Measurements from ENCODE around the gene DRD3.

Gene DRD3

DNA sequence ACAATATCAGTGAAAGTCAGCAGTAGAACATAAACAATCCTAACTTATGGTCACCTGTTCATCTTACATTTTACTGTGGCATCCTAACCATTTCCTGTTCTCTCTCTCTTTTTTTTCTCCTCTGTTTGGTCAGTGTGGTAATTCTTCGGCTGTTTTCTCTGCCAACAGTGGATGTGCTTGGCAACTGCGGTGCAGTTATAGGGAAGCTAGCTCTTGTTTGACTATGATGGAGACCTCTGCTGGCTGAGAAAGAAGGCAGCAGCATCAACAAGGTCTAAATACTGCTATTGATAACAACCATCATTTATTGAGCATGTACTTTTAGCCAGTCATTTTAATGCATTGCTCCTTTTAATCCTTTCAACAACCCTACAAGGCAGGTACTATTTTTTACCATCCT, 723 bp upstream of the DRD3 start:
- DNase-seq (ENCODE audit: low spot score): no peak

DNA sequence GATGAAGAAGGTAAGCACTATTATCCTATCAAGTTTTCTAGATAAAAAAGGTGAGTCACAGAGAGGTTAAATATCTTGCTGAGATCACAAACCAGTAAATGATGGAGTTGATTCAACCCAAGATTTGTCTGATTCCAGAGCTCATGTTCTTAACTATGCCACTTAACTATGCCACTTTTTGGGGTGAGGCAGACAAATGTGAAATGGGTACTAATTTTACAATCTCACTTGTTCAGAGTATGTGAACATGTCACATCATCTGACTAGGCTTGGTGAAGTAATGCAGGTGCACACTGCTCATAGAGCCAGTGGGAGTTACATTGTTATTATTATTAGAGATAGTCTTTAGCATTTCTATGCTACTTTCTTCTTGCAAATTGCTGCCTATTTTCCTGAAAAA, 2.0 kb downstream of the DRD3 start:
- DNase-seq (ENCODE audit: low spot score): no peak

DNA sequence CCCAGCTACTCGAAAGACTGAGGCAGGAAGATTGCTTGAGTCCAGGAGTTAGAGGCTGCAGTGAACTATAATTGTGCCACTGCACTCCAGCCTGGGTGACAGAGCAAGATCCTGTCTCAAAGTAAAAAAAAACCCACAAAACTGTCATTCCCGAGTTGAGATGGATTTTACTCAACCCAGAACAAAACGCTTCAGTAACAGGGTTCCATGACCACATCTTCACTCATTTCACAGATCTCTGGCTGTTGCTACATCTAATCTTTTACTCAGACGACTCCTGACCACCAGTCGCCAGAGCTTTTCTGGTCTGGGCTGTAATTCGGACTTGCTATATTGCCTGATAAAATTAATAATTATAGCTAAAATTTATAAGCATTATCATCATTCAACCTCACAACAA, 2.4 kb downstream of the DRD3 start:
- DNase-seq (ENCODE audit: low spot score): no peak

DNA sequence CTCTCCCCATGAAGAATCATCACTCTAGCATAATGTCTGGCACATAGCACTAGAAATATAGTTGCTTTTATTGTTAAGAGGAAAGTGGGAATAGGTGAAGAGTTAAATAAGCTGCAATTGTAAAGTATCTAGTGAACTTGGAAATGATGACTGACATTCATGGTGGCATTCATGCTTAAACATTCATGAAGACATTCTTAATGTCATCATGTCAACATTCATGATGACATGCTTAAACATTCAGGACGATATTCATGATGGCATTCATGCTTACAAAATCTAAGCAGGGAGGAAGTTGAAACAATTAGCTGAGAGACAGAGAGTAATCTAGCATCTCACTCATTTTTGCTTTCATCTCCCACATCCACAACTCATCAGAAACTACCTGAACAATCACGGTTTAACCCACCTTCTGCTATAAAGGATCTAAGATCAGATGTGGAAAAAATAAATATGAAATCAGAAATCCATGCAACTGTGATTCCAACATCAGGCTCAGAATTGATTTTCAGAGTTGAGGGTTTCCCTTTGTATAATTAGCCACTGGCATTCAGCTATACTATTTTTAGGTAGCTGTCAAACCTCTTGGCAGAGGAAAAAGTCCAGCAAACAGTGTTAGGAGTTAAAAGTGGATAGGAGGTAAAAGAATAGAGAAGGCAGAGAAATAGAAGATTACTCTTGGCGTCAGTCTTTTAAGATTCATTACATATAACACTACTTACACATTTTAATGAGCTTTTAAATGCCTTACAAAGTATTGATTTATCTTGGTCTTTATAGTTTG, 3.5 kb downstream of the DRD3 start:
- no peak for DNase-seq (ENCODE audit: low spot score)

DNA sequence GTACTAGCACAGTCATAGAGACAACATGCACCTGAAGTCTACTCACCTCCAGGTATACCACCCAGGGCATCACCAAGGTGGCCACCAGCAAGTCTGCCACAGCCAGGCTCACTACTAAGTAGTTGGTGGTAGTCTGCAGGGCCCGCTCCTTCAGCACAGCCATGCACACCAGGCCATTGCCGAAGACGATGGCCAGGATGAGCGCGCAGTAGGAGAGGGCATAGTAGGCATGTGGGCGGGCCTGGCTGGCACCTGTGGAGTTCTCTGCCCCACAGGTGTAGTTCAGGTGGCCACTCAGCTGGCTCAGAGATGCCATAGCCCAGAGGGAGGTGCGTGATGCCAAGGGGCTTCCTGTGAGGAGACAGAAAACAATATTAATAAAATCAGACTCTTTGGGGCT, 7.2 kb downstream of the DRD3 start:
- DNase-seq (ENCODE audit: low spot score): no peak

DNA sequence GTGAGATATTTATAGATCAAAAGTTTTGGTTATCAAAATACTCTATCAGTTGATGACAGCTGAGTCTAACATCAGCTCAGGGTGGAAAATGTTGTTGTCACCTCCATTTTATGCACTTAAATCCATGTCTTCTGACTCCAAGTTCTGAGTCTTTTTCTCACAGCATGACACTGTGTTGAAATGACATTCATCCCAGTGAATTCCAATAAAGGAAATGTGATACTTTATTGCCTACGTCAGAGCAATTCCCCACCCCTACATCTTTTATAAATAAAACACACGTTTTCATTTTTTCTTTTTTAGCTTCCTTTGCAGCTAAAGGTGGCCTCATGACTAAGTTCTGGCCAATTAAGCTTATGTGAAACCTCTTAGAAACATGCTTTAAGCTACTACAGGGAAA, 10.7 kb downstream of the DRD3 start:
- no peak for DNase-seq (ENCODE audit: low spot score)

DNA sequence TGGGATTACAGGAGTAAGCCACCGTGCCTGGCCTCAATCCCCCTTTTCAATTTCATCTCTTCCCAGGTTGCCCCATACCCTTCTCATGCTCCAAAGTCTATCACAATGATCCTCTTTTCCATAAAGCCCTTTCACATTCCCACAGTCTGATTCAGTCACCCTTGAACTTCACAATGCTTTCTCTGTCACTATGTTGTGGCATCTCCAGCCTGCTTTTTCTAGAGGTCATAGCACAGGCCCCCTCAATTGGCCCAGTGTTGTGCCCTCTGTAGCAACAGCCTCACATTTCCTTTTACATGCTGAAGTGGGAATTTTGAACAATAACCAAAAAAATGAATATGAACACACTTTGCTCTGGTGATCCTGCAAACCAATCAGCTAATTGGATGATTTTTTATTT, 21.5 kb downstream of the DRD3 start:
- DNase-seq (ENCODE audit: low spot score): no peak

DNA sequence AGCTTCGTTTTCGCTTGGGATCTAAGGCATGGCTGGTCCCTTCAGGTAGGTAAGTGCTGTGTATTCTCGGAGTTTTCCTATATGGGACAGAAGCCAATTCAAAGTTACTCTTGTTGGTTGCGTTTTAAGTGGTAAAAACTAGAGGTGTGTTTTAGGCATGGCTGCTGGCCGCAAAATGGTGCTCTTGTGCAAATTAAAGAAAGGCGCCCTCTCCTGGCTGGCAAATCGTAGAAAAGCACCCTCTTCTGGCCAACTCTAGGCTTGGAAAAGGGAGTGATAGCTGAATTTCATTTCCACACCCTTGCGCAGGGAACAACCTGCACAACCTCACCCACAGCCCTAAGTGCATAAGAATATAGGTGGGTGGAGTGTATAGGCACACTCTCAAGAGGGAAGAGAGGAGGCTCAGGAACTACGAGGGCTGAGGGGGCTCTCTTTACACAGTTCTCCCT, 23.5 kb downstream of the DRD3 start:
- DNase-seq (ENCODE audit: low spot score): peak; percentile 34

DNA sequence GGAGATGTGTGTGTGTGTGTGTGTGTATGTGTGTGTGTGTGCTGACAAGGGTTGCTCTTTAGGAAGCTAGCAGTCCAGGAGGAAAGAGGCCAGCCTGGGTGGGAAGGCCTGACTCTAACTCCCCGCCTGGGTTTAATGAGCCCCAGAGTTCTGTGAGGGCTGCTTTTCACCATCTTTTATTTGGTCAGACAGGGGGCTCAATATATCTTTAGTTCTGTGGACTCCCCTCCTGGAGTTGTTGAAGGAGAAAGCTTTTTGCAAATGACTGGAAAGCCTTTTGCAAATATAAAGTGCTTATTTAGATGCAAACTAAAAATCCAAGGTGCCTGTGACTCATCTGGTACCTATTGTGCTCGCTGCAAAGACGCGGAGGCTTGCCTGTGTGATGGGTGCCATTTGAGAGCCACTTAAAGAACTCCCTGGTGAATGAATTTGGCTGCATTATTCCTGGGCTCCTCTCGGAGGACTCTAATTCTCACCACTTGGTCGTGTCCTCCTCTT, 24.5 kb downstream of the DRD3 start:
- DNase-seq (ENCODE audit: low spot score): no peak

DNA sequence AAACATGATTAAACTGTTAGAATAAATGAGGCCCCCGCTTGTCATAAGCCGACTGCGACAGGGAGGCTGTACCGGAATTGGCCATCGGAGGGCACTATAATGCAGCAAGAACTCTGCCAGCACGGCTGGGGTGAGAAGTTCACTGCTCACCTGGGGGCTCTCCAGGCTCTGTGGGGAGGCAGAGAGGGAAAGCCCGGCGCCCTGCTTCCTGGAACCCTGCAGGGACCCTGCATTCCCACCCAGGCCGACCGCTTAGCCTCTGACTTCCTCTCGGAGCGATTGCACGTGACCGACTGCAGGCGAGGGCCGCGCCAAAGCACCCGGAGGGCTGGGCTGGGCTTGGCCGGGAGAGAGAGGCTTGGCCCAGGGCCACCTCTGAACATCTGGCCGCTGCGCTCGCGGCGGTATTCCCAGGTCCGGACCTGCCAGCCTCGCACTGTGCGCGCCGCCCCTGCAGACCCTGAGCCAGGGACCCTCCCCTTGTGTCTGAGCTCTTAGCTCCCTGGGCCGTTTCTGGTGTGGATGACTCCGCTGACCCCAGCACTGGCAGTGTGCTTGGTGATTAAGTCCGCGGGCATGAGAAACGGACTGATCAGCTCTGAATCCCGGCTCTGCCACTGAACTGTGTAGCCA, 26.2 kb downstream of the DRD3 start:
- peak; percentile 70 for DNase-seq (ENCODE audit: low spot score)

DNA sequence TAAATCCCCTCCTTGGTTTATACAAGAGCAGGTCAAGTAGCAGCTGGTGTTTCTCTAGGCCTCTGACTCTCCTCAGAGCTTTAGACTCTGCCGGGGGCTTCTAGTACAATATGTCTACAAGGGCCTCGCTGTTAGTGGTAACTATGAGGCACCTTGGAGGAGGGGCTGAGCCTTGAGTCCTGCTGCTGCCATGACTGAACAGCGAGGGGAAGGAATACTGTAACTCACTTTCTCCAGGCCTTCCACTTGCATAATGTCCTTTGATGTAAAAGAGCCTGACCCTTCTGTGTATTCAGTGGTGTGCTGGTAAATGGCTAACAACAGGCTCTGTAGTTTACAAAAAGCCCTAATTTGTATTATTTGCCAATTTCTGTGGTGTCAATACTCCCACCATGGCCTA, 27.8 kb downstream of the DRD3 start:
- no peak for DNase-seq (ENCODE audit: low spot score)

DNA sequence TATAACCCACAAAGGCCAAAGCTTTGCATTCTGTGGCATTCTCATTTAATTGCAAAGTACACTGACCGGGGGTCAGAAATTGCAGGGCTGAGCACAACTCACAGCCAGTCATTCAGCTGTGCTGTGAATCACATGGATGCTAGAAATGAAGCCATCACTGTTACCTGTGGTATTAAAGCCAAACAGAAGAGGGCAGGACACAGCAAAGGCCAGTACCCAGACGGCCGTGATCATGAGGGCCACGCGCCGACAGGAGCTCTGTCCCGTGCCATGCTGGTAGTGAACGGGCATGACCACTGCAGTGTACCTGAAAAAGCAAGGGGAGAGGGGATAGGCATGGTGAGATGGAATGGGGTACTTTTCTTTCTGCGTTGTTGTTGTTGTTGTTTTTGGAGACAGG, 31.6 kb downstream of the DRD3 start:
- no peak for DNase-seq (ENCODE audit: low spot score)

DNA sequence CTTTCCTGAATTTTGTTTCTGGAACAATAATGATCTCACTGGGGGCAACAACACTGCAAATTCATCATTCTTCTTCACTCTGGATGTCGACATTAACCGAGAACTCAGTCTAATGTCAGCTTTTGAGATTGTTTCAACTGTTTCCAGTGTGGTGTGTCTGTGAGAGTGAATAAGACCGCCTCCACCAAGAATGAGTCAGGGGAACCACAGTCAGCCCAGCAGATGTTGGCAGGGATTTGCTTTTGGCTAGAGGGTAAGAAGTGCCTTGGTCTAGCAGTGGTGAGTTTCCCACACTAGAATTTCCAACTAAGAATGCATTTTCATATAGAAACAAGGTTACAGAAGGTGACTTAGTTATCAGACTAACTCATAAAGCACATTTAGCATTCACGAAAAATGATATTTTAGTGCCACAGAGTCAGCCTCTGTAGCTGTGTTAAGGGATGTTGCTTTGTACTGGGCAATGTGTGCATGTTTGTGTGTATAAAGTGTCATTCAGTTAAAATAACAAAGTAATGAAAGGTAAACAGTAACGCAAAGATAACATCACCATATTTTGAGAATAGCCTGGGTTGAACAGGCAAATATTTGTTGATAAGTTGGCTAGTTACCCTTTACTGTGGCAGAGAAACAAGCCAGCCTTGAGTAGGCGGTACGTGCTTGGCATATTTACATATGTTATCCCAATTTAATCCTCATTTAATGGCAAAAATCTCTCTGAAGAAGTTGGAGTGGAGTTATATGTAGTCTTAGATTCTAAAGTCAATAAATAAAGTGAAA, 33.8 kb downstream of the DRD3 start:
- DNase-seq (ENCODE audit: low spot score): no peak

DNA sequence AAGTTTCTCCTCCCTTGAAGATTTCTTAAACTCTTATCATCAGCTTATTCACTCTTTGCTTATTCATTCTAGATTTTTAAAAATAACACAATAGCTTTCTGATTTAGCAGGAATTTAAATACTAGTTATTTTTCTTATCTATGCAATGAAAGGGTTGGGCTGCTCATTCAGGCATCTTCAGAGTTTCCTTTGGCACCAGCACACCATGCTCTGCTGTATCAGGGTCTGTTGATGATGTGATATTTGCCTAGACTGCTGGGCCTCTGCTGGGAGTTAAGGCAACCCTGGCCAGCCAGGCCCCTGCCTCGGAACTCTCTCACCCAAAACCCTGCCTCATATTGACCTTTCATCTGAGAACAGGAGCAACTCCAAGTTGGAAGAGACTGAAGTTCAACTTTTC, 35.0 kb downstream of the DRD3 start:
- no peak for DNase-seq (ENCODE audit: low spot score)

DNA sequence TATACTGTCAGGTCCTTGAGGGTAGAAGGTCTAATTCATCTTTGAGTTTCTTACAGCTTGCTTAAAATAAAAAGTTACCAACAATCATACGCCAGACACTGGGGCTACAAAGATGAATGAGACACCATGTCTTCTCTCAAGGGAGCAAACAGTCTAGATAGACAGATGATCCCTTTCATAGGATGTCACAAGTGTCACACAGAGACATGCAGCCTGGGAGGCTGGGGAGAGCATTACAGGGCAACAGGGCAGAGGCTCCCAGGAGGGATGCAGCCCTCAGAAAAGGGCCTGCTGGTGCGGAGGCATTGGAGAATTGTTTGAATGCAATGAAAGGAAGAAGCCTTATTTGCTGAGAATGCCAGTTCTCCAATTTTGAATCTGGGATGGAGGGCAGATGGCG, 39.0 kb downstream of the DRD3 start:
- DNase-seq (ENCODE audit: low spot score): no peak

DNA sequence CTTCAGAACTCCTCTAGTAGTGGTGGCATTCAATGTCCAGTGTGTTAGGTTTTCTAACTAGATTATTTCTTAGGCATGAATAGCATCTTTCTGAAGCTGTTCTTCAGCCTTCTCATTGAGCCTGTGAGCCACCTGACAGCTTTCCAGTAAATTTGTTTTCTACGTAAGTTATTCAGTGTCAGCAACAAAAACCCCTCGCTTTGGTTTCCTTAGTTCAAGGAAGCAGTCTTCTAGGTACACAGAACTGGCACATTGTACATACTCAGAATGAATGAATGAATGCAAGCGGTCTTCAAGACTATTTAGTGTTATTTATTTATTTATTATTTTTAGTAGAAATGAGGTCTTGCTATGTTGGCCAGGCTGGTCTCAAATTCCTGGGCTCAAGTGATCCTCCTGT, 44.9 kb downstream of the DRD3 start:
- DNase-seq (ENCODE audit: low spot score): no peak

DNA sequence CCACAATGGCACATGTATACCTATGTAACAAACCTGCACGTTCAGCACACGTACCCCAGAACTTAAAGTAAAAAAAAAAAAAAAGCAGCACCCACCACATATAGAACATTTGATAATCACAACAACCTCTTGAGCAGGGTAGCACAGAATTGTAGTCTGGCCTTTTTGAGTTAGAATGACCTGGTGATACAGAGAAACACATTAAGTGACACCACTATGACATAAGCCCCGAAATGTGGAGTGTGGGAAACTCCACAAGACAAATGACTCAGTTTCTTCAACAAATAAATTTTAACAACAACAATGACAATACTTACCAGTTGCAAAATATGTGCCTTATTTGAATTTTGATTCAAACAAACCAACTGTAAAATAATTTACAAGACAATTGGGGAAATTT, 46.4 kb downstream of the DRD3 start:
- DNase-seq (ENCODE audit: low spot score): no peak

DNA sequence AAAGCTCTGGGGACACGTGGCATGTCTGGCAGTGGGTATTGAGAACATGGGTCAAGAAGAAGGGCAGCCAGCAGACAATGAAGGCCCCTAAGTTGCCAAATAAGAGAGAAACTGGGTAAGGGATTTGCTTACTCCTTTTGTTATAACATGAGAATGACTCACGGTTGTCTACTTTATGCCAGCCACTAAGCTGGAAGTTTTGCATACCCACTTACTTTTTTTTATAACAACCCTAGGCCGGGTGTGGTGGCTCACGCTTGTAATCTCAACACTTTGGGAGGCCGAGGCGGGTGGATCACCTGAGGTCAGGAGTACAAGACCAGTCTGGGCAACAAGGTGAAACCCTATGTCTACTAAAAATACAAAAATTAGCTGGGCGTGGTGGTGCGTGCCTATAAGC, 50.0 kb downstream of the DRD3 start:
- DNase-seq (ENCODE audit: low spot score): no peak

DNA sequence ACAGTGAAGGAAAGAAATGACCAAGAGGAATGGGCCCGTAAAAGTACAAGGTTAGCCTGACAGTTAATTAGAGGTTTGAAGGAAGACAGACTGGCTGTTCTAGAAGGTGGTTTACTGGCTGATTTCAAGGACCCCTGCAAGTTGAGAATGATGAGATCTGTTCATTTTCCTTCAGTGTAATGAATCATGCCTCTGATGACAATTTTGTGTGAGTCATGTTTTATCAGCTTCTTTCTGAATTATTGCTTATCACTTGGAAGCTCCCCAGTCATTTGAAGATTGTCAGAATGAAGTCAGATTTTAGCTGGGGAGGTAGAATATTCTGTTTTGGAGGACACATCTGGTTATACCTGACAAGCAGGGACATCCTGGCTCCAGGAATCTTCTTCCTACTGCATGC, 50.6 kb downstream of the DRD3 start:
- DNase-seq (ENCODE audit: low spot score): no peak

DNA sequence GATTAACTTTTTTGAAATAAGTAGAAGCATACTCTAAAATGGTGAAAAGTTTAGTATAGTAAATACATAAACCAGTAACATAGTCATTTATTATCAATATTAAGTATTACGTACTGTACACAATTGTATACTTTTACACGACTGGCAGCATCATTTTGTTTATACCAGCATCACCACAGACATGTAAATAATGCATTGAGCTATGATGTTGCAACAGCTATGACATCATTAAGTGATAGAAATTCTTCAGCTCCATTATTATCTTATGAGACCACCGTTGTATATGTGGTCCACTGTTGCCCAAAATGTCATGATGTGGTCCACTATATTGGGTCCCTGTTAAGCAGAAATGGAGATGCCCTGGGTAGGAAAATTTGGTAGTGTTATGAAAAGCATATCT, 51.3 kb downstream of the DRD3 start:
- no peak for DNase-seq (ENCODE audit: low spot score)

DNA sequence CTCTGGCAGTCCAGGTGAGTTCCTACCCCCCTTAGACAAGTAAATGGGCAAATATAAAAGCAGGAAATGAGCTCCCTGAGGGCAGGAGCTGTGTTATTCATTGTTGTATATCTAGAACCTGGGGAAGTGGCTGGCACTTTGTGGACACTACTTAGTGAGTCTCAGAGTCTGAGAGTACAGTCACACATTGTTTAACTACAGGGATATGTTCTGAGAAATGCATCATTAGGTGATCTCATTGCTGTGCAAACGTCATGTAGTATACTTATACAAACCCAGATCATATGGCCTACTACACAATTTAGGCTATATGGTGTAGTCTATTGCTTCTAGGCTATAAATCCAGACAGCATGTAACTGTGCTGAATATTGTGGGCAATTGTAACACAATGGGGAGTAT, 52.4 kb downstream of the DRD3 start:
- no peak for DNase-seq (ENCODE audit: low spot score)

DNA sequence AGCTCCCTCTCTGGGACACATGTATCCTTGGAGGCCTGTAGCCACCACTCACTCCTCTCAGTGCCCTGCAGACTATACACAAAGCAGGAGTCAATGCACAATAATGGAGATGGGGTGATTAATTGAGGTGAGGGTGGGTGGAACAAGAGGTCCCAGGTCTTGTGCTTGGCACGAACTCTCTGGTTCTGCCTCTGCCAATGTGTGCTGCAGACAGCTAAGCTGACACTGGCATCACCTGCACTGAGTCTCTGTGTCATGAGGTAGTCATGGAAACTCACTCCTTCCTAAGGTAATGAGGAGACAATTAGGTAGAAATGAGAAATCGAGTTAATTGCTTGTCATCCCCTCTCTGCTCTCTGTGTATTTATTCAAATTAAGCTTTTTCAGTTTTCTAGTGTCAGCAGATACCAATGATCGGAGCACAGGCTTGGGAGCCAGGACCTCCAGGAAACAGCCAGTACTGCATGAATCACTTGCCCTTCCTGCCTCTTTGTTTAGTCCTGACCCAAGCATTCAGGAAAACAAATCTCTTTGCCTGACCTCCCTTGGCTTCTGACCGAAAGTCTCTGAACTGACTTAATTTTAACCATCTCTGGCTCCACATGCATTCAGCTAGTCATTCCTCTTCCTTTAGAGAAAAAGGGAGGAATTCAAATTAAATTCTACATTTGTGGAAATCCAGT, 56.7 kb downstream of the DRD3 start:
- DNase-seq (ENCODE audit: low spot score): no peak
